ENCODE results near the gene SLC26A2.

Gene SLC26A2

DNA sequence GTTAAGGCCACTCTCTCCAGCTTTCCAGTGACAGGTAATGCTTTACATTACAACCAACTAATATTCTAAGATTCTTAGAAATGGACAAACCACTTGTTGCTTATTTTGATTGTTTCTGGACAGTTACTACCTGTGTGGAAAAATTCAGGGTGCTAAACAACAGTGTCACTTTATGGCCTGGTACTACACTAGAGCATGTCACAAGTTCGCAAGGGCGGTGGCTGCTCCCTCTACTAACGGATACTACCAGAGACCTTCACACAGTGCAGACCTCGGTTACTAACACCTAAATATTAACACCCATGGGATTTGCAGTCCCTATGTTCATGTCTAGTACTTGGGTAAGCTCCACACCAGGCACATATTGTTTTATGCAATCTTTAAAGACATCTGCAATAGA is 53.4 kb downstream of the SLC26A2 start:
- TF ChIP-seq CTCF (IDR thresholded peaks at IDR 0.05; ENCODE audit: low read depth, low read length): no peak
- H3K4me3 ChIP-seq (replicated peaks in 1 of 2; ENCODE audit: low read depth in 2 of 2, low read length in 2 of 2): no peak overlapping the region

GRCh38 chr5:150014456-150014855 is 53.9 kb downstream of the SLC26A2 start:
- no peak overlapping the region for H3K4me3 ChIP-seq (replicated peaks in 1 of 2; ENCODE audit: low read depth in 2 of 2, low read length in 2 of 2)
- no peak for TF ChIP-seq CTCF (IDR thresholded peaks at IDR 0.05; ENCODE audit: low read depth, low read length)
- DNase-seq (ENCODE audit: low read depth in 2 of 2): no peak

More for the DNA sequence above, 53.4 kb downstream of the SLC26A2 start:
- DNase-seq (ENCODE audit: low read depth in 2 of 2): no peak

GRCh38 chr5:150015415-150015814 is 54.9 kb downstream of the SLC26A2 start:
- no peak for DNase-seq (ENCODE audit: low read depth in 2 of 2)
- H3K4me3 ChIP-seq (replicated peaks in 1 of 2; ENCODE audit: low read depth in 2 of 2, low read length in 2 of 2): no peak overlapping the region
- no peak for TF ChIP-seq CTCF (IDR thresholded peaks at IDR 0.05; ENCODE audit: low read depth, low read length)

- no peak overlapping the region for H3K4me3 ChIP-seq (replicated peaks in 1 of 2; ENCODE audit: low read depth in 2 of 2, low read length in 2 of 2)
- no peak for DNase-seq (ENCODE audit: low read depth in 2 of 2)
- no peak for TF ChIP-seq CTCF (IDR thresholded peaks at IDR 0.05; ENCODE audit: low read depth, low read length)
These were observed 56.0 kb downstream of the SLC26A2 start for GRCh38 chr5:150016537-150016936.

DNA sequence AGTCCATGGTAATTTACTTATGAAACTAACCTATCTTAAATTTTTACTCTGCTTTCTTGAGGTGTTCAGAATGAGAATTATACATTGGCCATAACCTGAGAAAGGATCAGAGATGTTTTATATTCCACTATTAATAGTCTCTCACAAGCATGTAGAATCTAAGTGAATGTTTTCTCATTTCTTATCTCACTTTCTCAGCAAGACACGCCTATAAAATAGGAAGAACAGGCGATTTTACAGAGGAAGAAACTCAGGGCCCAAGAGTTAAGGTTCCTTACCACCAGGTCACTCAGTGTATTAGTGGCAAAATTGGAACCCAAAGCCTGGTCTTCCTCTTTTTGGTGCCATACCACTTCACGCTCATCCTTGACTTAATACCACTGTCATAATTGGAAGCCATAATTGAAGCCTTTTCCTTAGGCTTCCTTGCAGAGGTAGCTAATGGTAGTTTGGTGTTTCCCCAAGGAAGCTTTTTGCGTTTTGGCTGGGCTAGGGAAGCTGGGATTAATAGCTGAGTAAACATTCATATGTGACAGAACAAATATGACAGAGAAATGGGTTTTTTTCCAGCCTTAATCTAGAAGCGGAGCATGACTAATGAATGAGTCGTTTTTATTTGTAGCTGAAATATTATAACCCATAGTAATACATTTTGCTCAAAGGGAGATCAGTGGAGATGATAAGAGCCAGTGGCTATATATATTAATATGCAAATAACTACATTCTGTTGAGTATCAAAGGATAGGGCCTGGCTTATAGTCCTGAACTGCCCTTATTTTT is 56.9 kb downstream of the SLC26A2 start:
- TF ChIP-seq CTCF (IDR thresholded peaks at IDR 0.05; ENCODE audit: low read depth, low read length): no peak
- peak in 1 of 2 donors; percentile 73 for DNase-seq (ENCODE audit: low read depth in 2 of 2)
- H3K4me3 ChIP-seq (replicated peaks in 1 of 2; ENCODE audit: low read depth in 2 of 2, low read length in 2 of 2): no peak overlapping the region

- no peak for TF ChIP-seq CTCF (IDR thresholded peaks at IDR 0.05; ENCODE audit: low read depth, low read length)
- no peak overlapping the region for H3K4me3 ChIP-seq (replicated peaks in 1 of 2; ENCODE audit: low read depth in 2 of 2, low read length in 2 of 2)
- DNase-seq (ENCODE audit: low read depth in 2 of 2): no peak
These were observed 59.7 kb downstream of the SLC26A2 start for GRCh38 chr5:150020249-150020648.
